Natural killer cell (primary cell): Measurements from ENCODE around the gene THBS1. TPM values are rescaled to one million over a fixed set of nuclear protein-coding genes. Genes with fewer than 3 reads are reported as not detected.

Source experiments
- ATAC-seq, 3 donors: fragments of 150-1000 bp in 2 of 3; fragments of 200-7000 bp in 1 of 3; cut with Tn5 transposase; 1 replicate in 1 of 3; 2 replicates in 2 of 3; pipeline ENCODE4 v1.10.0; 2021; ENCODE audit warnings: mild to moderate bottlenecking in 2 of 3, moderate library complexity in 2 of 3
- DNase-seq, 2 donors: peaks; one replicate each; pipeline versions ENCODE4 v3.0.0 to v3.0.0-alpha.2; 2013 to 2021; ENCODE audit warnings: mixed read lengths in 1 of 2
- H3K27ac ChIP-seq: one replicate; pipeline ENCODE4 v1.5.1; 2013; ENCODE audit warnings: mild to moderate bottlenecking, low read length
- H3K27me3 ChIP-seq: one replicate; pipeline ENCODE4 v1.6.1; 2013; ENCODE audit warnings: low read length; ENCODE audit not compliant: control insufficient read depth, insufficient read depth
- H3K36me3 ChIP-seq: one replicate; pipeline ENCODE4 v1.6.1; 2013; ENCODE audit warnings: low read length; ENCODE audit not compliant: control insufficient read depth, insufficient read depth
- H3K4me1 ChIP-seq: one replicate; pipeline ENCODE4 v1.6.1; 2013; ENCODE audit warnings: low read length; ENCODE audit not compliant: control insufficient read depth, insufficient read depth
- H3K4me3 ChIP-seq: one replicate; pipeline ENCODE4 v1.5.1; 2013; ENCODE audit warnings: low read length
- H3K9me3 ChIP-seq: one replicate; pipeline ENCODE4 v1.6.1; 2013; ENCODE audit warnings: low read length; ENCODE audit not compliant: control insufficient read depth, insufficient read depth
- H3K27ac Mint-ChIP-seq, 2 donors: one replicate each; pipeline ENCODE4 v1.8.0; 2022; ENCODE audit warnings: mild to moderate bottlenecking in 2 of 2, mixed read lengths in 2 of 2, moderate library complexity in 1 of 2
- H3K27me3 Mint-ChIP-seq, 2 donors: one replicate each; pipeline ENCODE4 v1.8.0; 2022; ENCODE audit warnings: low read depth in 2 of 2, mixed read lengths in 2 of 2
- H3K36me3 Mint-ChIP-seq: one replicate; pipeline ENCODE4 v1.8.0; 2022; ENCODE audit warnings: mixed read lengths
- H3K4me1 Mint-ChIP-seq, 2 donors: one replicate each; pipeline ENCODE4 v1.8.0; 2022; ENCODE audit warnings: mixed read lengths in 2 of 2
- H3K4me3 Mint-ChIP-seq: one replicate; pipeline ENCODE4 v1.8.0; 2022; ENCODE audit warnings: mild to moderate bottlenecking, moderate library complexity, mixed read lengths
- H3K9me3 Mint-ChIP-seq, 2 donors: one replicate each; pipeline ENCODE4 v1.8.0; 2022; ENCODE audit warnings: mixed read lengths in 2 of 2
- CTCF ChIP-seq: fragments of 200-600 bp; IDR thresholded peaks from one replicate; pipeline ENCODE4 v1.8.0; 2022; ENCODE audit warnings: antibody characterized with exemption
- WGBS: methylation state at CpG from one replicate; pipeline ENCODE4 v1.1.7; 2013; ENCODE audit warnings: missing lambda C conversion rate; ENCODE audit not compliant: insufficient coverage; 5-methylcytosine and 5-hydroxymethylcytosine counted together
- intact Hi-C: fragments of 100-400 bp; cut with micrococcal nuclease; formaldehyde crosslinking; loops from one replicate; pipeline ENCODE4 v1.14.2; 2022
- total RNA-seq, 4 donors: library from RNA; stranded (reverse); fragments of 120-200 nt in 1 of 4; gene quantifications; one replicate each; pipeline versions ENCODE4 v1.2.3 to v1.2.4, GENCODE V29; 2013 to 2022

The THBS1 gene
- total RNA-seq, 3 donors from 2014 or later (not counting 1 experiment from before 2014, with no cell fraction given), result 27.1 to 43.3 (median 38.3) TPM

GRCh38 chr15:39586387-39587095 lies 5.7 kb downstream of the THBS1 start:
- no peak for DNase-seq
- 95% methylated on average over 10 of the region's 10 CpGs for WGBS
- Histone ChIP-seq H3K4me3 (no peak overlapping the region), H3K27me3 (no peaks in the 10 kb centered on the region), H3K4me1 (peaks cover 36% of the 10 kb centered on the region), H3K36me3 (peaks cover 22% of the 10 kb centered on the region), H3K27ac (no peak overlapping the region), H3K9me3 (no peaks in the 10 kb centered on the region)
- no peak overlapping the region for H3K27ac Mint-ChIP-seq
- TF ChIP-seq CTCF, result no peak
- peaks cover 34% of the 10 kb centered on the region for H3K36me3 Mint-ChIP-seq
- intact Hi-C loops, result loop anchor here (10.0 kb wide), 1 partner anchor 1112 kb away; no protein-coding TSS in a partner anchor
- peaks cover 41 to 46% of the 10 kb centered on the region in 2 donors for H3K4me1 Mint-ChIP-seq
- ATAC-seq, result no peak
- H3K9me3 Mint-ChIP-seq, result no peaks in the 10 kb centered on the region
- H3K4me3 Mint-ChIP-seq, result no peak overlapping the region
- H3K27me3 Mint-ChIP-seq, result no peaks in the 10 kb centered on the region

GRCh38 chr15:39587096-39587721 lies 6.3 kb downstream of the THBS1 start:
- H3K27ac Mint-ChIP-seq, result no peak overlapping the region
- intact Hi-C loops, result loop anchor here (10.0 kb wide), 1 partner anchor 1112 kb away; no protein-coding TSS in a partner anchor
- H3K27me3 Mint-ChIP-seq, result no peaks in the 10 kb centered on the region
- peaks cover 29% of the 10 kb centered on the region for H3K4me1 ChIP-seq
- no peaks in the 10 kb centered on the region for H3K9me3 ChIP-seq
- no peaks in the 10 kb centered on the region for H3K27me3 ChIP-seq
- 96% methylated on average over 16 of the region's 17 CpGs for WGBS
- H3K4me1 Mint-ChIP-seq, result peaks cover 34 to 40% of the 10 kb centered on the region in 2 donors
- no peak for TF ChIP-seq CTCF
- no peak for ATAC-seq
- no peak overlapping the region for H3K4me3 ChIP-seq
- no peak overlapping the region for H3K27ac ChIP-seq
- H3K36me3 Mint-ChIP-seq, result peaks cover 39% of the 10 kb centered on the region
- no peak for DNase-seq
- peaks cover 23% of the 10 kb centered on the region for H3K36me3 ChIP-seq
- H3K9me3 Mint-ChIP-seq, result no peaks in the 10 kb centered on the region
- H3K4me3 Mint-ChIP-seq, result no peak overlapping the region

GRCh38 chr15:39587731-39588530 lies 7.1 kb downstream of the THBS1 start:
- TF ChIP-seq CTCF, result no peak
- no peak overlapping the region for H3K4me3 Mint-ChIP-seq
- 54% methylated on average over 13 of the region's 13 CpGs for WGBS
- Histone ChIP-seq H3K27me3 (no peaks in the 10 kb centered on the region), H3K9me3 (no peaks in the 10 kb centered on the region), H3K4me3 (no peak overlapping the region), H3K36me3 (peaks cover 26% of the 10 kb centered on the region), H3K4me1 (peaks cover 23% of the 10 kb centered on the region), H3K27ac (no peak overlapping the region)
- H3K27me3 Mint-ChIP-seq, result no peaks in the 10 kb centered on the region
- ATAC-seq (peak in 1 of 3 donors; percentile 24), DNase-seq (no peak)
- no peak overlapping the region for H3K27ac Mint-ChIP-seq
- intact Hi-C loops, result loop anchor here (10.0 kb wide), 1 partner anchor 1113 kb away; no protein-coding TSS in a partner anchor
- peaks cover 47% of the 10 kb centered on the region for H3K36me3 Mint-ChIP-seq
- peaks cover 32 to 33% of the 10 kb centered on the region in 2 donors for H3K4me1 Mint-ChIP-seq
- H3K9me3 Mint-ChIP-seq, result no peaks in the 10 kb centered on the region
